Mesothelial cell of epicardium (in vitro differentiated cells): ENCODE data around the gene SNTG2. TPM values are rescaled to one million over a fixed set of nuclear protein-coding genes. Genes with fewer than 3 reads are reported as not detected.

Source experiments
- DNase-seq, 2 experiments: peaks; one replicate each; pipeline ENCODE4 v3.0.0; 2021; ENCODE audit warnings: low spot score in 2 of 2; ENCODE audit not compliant: unreplicated experiment in 2 of 2
- H3K27ac Mint-ChIP-seq: 2 replicates; pipeline ENCODE4 v1.8.0; 2021; ENCODE audit warnings: mixed read lengths
- H3K27me3 Mint-ChIP-seq: 2 replicates; pipeline ENCODE4 v1.8.0; 2021; ENCODE audit warnings: low read depth, mixed read lengths
- H3K36me3 Mint-ChIP-seq: 2 replicates; pipeline ENCODE4 v1.8.0; 2021; ENCODE audit warnings: mixed read lengths
- H3K4me1 Mint-ChIP-seq: 2 replicates; pipeline ENCODE4 v1.8.0; 2021; ENCODE audit warnings: mixed read lengths
- H3K4me3 Mint-ChIP-seq: 2 replicates; pipeline ENCODE4 v1.8.0; 2021; ENCODE audit warnings: mild to moderate bottlenecking, moderate library complexity, mixed read lengths
- H3K9me3 Mint-ChIP-seq: 2 replicates; pipeline ENCODE4 v1.8.0; 2021; ENCODE audit warnings: mixed read lengths
- total RNA-seq: library from RNA; stranded (reverse); gene quantifications from 3 replicates; pipeline ENCODE4 v1.2.1, GENCODE V29; 2021
- TF ChIP-seq, protein P1 (sequence below): fragments of 200-600 bp; sonication (generic); IDR thresholded peaks from one replicate; pipeline ENCODE4 v1.5.0; 2021; ENCODE audit warnings: antibody characterized with exemption; ENCODE audit not compliant: unreplicated experiment

Gene SNTG2
- total RNA-seq, 1 donor from 2014 or later = not detected

DNA sequence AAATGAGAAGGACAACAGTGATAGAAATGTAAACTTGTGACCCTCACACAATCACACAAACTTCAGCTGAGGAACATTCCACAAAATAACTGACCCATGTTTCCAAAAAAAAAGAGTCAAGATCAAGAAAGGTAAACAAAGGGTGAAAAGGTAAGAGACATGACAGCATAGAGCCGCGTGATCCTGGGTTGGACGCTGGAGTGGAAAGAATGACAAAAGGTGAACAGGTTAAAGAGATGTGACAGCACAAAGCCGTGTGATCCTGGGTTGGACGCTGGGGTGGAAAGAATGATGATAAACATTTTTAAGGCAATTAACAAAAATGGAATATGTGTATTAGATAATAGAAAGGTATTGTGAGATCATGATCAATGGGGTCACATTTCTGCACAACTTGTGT, 110.3 kb downstream of the SNTG2 start:
- Mint-ChIP-seq H3K36me3 (no peaks in the 10 kb centered on the region), H3K27me3 (peaks cover 52% of the 10 kb centered on the region), H3K4me3 (no peak overlapping the region), H3K9me3 (no peaks in the 10 kb centered on the region), H3K27ac (no peak overlapping the region), H3K4me1 (no peaks in the 10 kb centered on the region)
- no peak for DNase-seq
- TF ChIP-seq, protein P1, sequence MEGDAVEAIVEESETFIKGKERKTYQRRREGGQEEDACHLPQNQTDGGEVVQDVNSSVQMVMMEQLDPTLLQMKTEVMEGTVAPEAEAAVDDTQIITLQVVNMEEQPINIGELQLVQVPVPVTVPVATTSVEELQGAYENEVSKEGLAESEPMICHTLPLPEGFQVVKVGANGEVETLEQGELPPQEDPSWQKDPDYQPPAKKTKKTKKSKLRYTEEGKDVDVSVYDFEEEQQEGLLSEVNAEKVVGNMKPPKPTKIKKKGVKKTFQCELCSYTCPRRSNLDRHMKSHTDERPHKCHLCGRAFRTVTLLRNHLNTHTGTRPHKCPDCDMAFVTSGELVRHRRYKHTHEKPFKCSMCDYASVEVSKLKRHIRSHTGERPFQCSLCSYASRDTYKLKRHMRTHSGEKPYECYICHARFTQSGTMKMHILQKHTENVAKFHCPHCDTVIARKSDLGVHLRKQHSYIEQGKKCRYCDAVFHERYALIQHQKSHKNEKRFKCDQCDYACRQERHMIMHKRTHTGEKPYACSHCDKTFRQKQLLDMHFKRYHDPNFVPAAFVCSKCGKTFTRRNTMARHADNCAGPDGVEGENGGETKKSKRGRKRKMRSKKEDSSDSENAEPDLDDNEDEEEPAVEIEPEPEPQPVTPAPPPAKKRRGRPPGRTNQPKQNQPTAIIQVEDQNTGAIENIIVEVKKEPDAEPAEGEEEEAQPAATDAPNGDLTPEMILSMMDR = no peak

GRCh38 chr2:1068241-1068640, 117.6 kb downstream of the SNTG2 start:
- no peak for DNase-seq
- H3K36me3 Mint-ChIP-seq = no peaks in the 10 kb centered on the region
- TF ChIP-seq, protein P1 = no peak
- H3K9me3 Mint-ChIP-seq = peaks cover 10% of the 10 kb centered on the region
- H3K27me3 Mint-ChIP-seq = peaks cover 35% of the 10 kb centered on the region
- H3K27ac Mint-ChIP-seq = no peak overlapping the region
- no peaks in the 10 kb centered on the region for H3K4me1 Mint-ChIP-seq
- no peak overlapping the region for H3K4me3 Mint-ChIP-seq

DNA sequence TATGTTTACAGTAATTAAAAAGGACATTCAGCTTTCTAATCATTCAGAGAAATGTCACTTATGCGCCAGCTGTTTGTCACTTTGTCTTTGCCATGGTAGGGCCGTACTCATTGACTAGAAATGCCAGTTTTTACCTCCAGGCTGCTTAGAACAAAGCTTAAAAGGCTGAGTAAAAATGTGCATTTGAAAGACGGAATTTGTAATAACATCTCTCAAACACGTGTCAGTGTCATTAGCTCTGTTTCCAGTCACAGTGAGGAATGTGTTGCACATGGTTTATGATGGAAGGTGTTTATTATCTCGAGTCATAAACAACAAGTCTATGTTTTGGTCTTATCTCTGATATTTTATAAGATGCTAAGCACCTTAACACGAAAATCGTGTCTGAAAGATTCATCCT, 118.2 kb downstream of the SNTG2 start:
- H3K27ac Mint-ChIP-seq = no peak overlapping the region

DNA sequence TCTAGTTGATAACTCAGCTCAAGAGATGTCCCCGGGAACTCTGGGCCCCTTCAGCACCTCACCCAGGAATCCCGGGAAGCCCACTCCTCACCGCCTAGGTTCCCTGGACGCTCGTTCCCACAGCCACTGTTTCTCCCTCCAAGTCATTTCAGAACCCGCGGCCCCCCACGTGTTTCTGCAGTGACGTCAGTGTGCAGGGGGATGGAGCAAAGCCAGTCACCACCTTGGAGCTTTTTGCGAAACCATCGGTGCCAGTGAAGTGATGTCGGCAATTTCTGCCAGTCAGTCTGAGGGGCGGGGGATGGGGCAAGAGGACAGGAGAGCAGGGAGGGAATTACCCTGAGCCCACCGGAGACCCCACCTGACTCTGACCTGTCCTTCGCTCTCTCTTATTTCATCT, 119.2 kb downstream of the SNTG2 start:
- Mint-ChIP-seq H3K36me3 (no peaks in the 10 kb centered on the region), H3K4me3 (no peak overlapping the region), H3K27me3 (peaks cover 27% of the 10 kb centered on the region), H3K27ac (no peak overlapping the region), H3K9me3 (peaks cover 10% of the 10 kb centered on the region), H3K4me1 (peaks cover 4% of the 10 kb centered on the region)
- TF ChIP-seq, protein P1 = no peak
- DNase-seq = no peak

More for the DNA sequence above, 118.2 kb downstream of the SNTG2 start:
- H3K9me3 Mint-ChIP-seq = peaks cover 10% of the 10 kb centered on the region
- peaks cover 32% of the 10 kb centered on the region for H3K27me3 Mint-ChIP-seq
- H3K4me1 Mint-ChIP-seq = peaks cover under 1% of the 10 kb centered on the region
- DNase-seq = no peak
- no peak overlapping the region for H3K4me3 Mint-ChIP-seq
- TF ChIP-seq, protein P1 = no peak
- H3K36me3 Mint-ChIP-seq = no peaks in the 10 kb centered on the region

DNA sequence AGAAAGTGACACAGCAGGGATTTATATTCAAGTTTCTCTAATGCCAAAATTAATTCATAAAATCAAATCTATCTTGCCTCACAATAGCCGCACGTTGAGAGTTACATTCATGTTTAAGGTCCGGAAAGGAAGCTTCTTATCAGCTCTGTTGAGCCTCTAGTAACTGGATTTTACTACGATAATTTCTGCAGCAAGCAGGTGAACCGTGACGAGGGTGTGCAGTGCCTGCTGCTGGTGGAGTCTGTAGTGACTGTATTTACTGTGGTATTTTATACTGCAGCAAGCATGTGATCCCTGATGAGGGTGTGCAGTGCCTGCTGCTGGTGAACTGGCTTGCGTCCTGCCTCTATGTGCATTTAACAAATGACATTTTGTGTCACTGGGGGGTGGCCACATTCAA, 120.0 kb downstream of the SNTG2 start:
- DNase-seq = no peak

More for the DNA sequence above, 120.0 kb downstream of the SNTG2 start:
- Mint-ChIP-seq H3K27ac (no peak overlapping the region), H3K27me3 (peaks cover 23% of the 10 kb centered on the region), H3K36me3 (no peaks in the 10 kb centered on the region), H3K4me1 (peaks cover 4% of the 10 kb centered on the region), H3K4me3 (no peak overlapping the region), H3K9me3 (peaks cover 10% of the 10 kb centered on the region)
- TF ChIP-seq, protein P1 = no peak
